GM04504 (cell line): ENCODE data around the gene FOSB.
"Not testable (repeated sequence)": the region's sequence is repeated elsewhere in the genome, so short reads cannot be mapped to it uniquely, and the experiment has no call there.

Experiments
- DNase-seq: peaks from one replicate; pipeline ENCODE4 v3.0.0-alpha.2; 2012; ENCODE audit warnings: low read depth

Gene FOSB

GRCh38 chr19:45467456-45468158 lies at the start of gene FOSB:
FOSB (plus strand) TSS chr19:45467996; CDS start chr19:45468587, 591 bp downstream.
- peak; percentile 89 for DNase-seq

- no peak for DNase-seq
Measured at GRCh38 chr19:45418802-45419201, 49.0 kb upstream of the FOSB start.

GRCh38 chr19:45419396-45419795 lies 48.4 kb upstream of the FOSB start:
- no peak for DNase-seq

GRCh38 chr19:45419895-45420294 lies 47.9 kb upstream of the FOSB start:
- no peak for DNase-seq

GRCh38 chr19:45420356-45420755 lies 47.4 kb upstream of the FOSB start:
- DNase-seq, result no peak

- DNase-seq, result no peak
Measured at GRCh38 chr19:45420871-45421270, 46.9 kb upstream of the FOSB start.

- DNase-seq, result no peak
Measured at GRCh38 chr19:45421947-45422498, 45.8 kb upstream of the FOSB start.

GRCh38 chr19:45423033-45423588 lies 44.7 kb upstream of the FOSB start:
- DNase-seq, result no peak

- peak; percentile 88 for DNase-seq
Measured at GRCh38 chr19:45423589-45424190, 44.1 kb upstream of the FOSB start, which contains the start of gene ERCC1. ERCC1 (minus strand) TSS chr19:45423917; CDS start chr19:45423374, 543 bp downstream.

- DNase-seq, result peak; percentile 84
Measured at GRCh38 chr19:45424191-45425058, 43.4 kb upstream of the FOSB start.

- DNase-seq, result no peak
Measured at GRCh38 chr19:45428384-45429231, 39.2 kb upstream of the FOSB start.

GRCh38 chr19:45429896-45430295 lies 37.9 kb upstream of the FOSB start:
- not testable (repeated sequence) for DNase-seq

- not testable (repeated sequence) for DNase-seq
Measured at GRCh38 chr19:45431008-45431407, 36.8 kb upstream of the FOSB start.

- DNase-seq, result not testable (repeated sequence)
Measured at GRCh38 chr19:45432543-45432942, 35.3 kb upstream of the FOSB start.

GRCh38 chr19:45437328-45437727 lies 30.5 kb upstream of the FOSB start:
- no peak for DNase-seq

GRCh38 chr19:45439190-45439568 lies 28.6 kb upstream of the FOSB start:
- no peak for DNase-seq

- no peak for DNase-seq
Measured at GRCh38 chr19:45439569-45440258, 28.1 kb upstream of the FOSB start.

- DNase-seq, result no peak
Measured at GRCh38 chr19:45440259-45440638, 27.5 kb upstream of the FOSB start.

- no peak for DNase-seq
Measured at GRCh38 chr19:45440873-45441654, 26.7 kb upstream of the FOSB start.

GRCh38 chr19:45442408-45442777 lies 25.4 kb upstream of the FOSB start:
- DNase-seq, result no peak
